ENCODE results near the gene DOCK3.
"Not testable (repeated sequence)": the region's sequence is repeated elsewhere in the genome, so short reads cannot be mapped to it uniquely, and the experiment has no call there.

The DOCK3 gene

DNA sequence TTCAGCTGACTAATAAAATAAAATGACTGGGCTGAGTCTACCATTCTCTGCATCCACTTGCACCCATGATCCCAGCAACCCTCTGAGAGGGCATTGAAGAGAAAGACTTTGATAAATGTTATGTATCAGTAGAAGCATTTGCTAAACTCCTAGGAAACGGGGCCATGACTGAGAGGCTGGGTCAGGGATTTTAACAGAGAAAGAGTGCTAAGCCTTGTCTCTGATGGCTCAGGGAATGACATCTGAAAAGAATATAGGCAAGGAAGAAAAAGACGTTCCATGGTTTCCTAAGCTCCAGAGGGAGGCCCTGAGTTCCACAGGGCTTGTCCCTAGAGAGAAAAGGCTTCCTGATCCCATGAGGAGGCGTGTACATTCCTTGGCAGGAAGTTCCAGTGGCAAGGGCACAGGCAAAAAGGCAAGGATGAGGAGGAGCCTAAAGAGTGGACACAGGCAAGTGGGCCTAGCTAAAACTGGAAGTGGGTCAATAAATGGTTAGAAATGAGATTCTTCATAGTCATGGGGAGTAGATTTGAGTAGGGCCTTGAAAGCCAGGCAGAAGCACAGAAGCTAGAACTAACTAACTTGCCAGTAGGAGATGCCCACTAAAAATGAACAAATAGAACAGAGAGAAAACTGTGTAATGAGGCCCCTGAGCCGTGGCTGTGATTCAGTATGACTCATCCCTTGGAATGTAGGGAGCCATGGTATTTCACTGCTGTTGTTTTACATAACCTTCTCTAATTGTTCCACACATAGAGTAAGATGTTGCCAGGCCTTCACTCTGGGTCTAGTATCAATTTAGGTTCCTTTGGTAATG is 665.5 kb downstream of the DOCK3 start:
- DNase-seq, result no peak

DNA sequence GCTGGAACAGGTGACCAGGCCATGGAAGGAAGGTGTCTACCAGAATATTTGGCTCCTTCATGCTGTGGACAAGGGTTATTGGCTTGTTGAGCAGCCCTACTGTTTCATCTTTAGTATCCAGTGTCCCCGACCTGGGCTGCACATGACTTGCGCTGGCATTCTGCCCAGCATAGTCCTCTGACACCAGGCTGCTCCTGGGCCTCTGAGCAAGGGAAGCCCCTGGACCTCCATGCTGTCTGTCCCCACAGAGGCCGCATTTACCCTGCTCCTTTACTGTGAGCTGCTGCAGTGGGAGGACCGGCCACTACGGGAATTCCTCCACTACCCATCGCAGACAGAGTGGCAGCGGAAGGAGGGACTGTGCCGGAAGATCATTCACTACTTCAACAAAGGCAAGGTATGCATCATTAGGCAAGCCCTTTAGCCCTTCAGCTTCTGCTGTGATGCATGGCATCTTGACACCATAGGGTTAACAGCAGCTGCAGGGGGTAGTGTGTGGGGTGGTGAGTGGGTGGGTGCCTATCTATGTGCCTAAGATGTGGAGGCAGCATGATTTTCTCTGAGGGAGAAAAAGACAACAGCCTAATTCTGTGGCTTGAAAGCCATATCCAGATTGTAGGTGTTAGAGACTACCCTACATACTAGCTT is 666.4 kb downstream of the DOCK3 start:
- no peak for DNase-seq

DNA sequence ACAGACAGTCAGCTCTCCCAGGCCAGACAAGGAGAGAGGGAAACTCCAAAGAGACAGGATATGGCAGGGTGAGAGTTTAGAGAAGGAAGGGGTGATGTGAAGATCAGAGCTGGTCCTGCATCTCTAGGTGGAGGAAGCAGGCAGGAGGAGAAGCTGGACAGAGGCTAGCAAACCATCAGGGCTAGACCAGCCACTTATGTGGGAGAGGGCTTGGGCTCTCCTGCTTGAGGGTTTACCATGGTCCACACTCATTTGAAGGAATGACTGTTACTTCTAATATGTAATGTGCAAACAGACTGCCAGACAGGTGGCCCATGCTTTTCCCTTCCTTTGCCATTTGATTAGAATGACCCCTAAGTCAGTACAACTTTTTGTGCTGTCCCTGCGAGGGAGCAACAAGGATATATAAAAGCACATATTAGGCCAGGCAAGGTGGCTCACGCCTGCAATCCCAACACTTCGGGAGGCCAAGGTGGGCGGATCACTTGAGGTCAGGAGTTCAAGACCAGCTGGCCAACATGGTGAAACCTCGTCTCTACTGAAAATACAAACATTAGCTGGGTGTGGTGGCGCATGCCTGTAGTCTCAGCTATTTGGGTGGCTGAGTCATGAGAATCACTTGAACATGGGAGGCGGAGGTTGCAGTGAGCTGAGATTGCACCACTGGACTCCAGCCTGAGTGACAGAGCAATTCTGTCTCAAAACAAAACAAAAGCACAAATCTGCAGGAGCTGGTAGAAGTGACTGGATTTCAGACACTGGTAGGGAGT is 669.4 kb downstream of the DOCK3 start:
- no peak for DNase-seq

DNA sequence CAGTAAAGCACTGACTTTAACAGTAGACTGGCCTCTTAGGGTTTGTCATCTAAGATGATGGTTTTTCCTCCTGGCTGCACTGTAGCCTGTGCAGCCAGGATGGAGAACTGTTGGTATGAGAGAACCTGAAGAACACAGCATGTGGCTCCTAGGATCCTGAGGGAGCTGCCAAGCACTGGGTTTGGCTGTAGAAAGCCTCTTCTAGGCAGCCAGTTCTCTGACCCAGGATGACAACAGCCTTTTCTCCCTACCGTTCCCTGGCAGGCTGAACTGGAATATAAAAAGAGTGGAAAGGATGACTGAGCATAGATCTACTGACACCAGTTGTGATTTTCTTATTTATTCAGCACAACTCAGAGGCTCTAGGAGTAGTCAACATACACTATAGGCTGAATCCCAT is 676.0 kb downstream of the DOCK3 start:
- no peak for DNase-seq

DNA sequence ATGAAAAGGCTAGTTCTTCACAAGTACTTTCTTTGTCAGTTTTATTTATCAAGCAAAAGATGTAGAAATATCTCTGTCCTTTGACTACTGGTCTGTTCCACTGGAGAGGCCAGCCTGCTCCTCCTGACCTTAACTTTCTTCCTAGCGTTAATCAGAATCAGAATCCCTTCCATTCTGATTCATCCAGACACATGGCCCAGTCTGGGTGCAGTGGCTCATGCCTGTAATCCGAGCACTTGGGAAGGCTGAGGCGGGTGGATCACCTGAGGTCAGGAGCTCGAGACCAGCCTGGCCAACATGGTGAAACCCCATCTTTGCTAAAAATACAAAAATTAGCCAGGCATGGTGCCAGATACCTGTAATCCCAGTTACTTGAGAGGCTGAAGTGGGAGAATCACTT is 678.4 kb downstream of the DOCK3 start:
- DNase-seq, result no peak

DNA sequence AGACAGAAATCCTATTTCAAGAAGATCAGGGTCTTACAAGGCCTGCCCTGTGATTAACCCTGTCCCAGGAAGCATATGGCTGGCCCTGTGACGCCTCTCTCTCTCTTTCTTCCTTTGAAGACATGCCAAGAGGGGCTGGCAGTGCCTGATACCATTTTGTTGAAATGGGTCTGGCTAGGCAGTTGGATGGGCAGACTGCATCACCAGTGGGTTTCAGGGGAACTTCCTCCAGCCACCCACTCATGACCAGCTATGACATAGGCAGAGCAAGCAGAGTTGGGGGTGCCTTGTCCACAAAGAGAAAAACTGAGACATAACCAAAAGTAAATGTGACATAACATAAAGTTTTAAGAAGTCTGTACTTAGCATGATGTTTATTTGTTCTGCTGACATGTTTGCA is 679.0 kb downstream of the DOCK3 start:
- no peak for DNase-seq

DNA sequence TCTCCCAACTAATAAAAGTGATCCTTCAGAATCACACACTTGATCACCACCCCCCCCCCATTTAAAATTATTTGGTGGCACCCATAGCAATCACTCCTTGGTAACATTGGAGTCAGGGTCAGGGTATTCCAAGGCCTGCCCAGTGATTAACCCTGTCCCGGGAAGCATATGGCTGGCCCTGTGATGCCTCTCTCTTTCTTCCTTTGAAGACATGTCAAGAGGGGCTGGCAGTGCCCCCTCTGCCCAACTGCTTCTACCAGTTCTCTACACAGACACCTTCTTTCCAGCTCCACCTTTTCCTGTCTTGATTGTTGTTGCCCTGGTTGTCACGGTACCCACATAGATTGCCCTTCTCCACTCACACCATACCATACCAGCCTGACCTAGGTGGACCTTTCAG is 679.4 kb downstream of the DOCK3 start:
- no peak for DNase-seq

DNA sequence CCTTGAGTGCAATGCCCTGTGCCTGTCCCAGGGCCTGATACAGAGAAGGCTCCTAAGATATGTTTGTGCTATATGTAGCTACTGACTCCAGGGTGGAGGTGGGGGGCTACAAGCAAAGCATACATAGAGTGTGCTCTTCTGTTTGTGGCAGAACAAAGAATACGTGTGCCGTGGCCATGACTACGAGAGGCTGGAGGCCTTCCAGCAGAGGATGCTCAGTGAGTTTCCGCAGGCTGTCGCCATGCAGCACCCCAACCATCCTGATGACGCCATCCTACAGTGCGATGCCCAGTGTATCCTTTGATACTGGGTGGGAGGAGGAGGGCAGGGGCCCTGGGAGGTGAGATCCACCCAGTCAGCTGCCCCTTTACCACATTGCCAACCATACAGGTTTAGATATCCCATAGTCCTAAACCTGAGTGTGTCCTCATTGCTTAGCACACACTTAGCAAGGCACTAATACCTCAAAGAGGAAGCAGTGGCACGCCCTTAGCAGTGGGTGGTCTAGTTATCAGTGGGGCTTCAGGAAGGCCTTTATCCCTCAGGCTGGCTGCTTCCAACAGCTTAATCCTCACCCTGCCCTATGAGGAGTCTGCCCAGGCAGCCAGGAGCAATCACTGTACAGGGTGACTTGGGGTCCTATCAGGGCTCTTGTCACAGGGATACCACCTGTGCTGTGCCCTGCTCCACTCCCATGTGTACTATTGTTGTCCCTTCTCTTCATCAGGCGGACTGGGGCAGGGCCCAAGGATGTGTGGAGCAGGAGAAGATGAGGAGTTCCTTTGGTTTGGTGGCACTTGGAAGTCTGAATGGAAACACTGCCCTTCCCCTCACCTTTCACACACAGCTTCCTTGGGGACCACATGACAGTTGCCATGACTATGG is 680.2 kb downstream of the DOCK3 start:
- no peak for DNase-seq

DNA sequence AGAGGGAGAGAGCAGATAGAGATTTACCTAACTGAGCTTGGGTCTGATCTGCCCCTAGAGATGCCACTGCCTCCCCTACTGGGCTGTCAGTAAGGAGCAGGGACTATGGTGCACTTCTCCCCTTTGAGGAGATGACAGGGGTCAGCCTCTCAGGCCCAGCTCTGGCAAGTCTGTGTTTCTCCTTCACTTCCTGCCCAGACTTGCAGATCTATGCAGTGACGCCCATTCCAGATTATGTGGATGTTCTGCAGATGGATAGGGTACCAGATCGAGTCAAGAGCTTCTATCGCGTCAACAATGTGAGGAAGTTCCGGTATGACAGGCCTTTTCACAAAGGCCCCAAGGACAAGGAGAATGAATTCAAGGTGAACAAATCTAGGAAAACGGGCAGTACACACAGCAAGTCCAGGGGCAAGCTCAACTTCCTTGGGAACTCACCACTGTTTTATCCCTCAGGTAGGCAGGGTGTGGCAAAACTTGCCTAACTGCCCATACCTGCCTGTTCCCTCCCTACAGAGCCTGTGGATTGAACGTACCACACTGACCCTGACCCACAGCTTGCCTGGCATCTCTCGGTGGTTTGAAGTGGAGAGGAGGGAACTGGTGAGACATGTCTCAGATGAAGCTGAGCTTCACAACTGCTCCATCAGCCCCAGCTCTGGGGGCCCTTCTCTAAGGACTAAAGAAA is 681.3 kb downstream of the DOCK3 start:
- DNase-seq, result no peak

DNA sequence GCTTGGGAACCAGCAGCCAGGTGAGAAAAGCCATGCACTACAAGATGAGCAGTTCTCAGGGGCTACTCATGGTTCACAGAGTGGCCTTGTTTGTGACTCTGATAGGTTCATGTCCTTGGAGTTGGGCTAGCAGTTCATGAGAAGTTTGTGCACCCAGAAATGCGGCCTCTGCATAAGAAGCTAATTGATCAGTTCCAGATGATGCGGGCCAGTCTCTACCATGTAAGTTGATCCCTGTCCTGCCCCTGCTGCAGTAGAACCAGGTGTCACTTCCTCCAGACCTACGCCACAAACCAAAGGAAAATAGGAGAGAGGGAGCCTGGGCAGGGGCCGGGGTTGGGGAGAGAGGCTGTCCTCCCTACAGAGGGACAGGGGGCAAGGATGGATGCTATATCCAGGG is 683.1 kb downstream of the DOCK3 start:
- DNase-seq, result no peak

DNA sequence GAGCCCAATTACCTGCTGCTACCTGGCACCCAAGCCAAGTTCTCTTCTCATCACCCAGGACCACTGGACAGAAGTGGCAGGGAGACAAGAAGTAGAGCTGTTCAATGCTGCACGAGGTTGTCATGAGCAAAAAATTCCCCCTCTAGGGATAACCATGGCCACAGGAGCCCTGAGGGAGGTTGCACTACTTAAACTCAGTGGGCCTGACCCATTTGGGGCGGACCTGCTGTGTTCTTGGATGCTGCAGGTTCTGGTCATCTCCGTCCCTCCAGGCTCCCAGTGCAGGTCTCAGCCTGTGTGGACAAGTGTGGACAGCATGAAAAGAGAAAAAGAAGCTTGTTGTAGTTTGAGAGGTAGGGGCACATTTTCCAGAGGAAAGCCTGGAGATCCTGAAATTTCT is 684.3 kb downstream of the DOCK3 start:
- no peak for DNase-seq

DNA sequence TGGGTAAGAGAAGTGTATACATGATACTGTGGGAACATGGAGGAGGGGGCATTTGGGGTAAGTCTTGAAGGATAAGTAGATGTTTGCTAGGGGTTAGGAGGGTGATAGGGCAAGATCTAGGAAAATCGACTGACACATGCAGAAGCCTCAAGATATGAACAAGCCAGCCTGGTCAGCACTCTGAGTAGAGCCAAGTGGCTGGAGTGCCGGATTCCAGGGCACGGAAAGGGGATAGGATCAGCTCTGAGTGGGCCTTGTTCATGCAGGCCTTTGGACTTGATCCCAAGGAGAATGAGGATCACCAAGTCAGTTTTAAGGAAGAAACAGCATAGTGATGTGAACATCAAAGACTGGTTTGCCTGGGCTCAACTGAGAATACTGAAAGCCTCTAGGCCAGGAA is 686.1 kb downstream of the DOCK3 start:
- no peak for DNase-seq

DNA sequence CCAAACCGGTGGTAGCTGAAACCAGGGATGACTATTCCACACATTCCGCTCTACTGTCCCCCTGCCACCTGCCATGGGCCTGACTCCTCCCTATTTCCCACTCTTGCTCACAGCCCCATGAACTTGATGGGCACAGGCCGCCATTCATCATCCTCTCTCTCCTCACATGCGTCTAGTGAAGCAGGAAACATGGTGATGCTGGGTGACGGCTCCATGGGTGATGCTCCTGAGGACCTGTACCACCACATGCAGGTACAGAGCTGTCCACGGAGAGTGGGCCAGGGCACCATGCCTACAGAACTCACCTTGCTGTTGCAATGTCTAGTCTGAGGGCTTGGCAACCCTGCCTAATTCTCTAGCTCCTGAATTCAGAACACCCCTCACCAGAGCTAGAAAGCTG is 687.0 kb downstream of the DOCK3 start:
- DNase-seq, result no peak

DNA sequence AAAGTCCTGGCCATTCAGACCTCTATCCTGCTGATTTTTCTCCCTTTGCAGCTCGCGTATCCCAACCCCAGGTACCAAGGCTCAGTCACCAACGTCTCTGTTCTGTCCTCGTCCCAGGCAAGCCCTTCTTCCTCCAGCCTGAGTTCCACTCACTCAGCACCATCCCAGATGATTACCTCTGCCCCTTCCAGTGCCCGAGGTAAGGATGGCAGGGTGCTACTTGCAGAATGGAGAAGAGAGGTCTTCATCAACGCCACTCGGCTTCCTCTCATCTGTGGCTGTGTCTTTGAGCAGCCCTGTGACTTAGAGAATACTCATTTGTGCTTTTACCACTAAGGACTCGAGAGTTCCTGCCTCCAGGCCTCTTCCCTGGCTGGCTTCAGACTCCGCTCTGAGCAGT is 687.7 kb downstream of the DOCK3 start:
- DNase-seq, result no peak

DNA sequence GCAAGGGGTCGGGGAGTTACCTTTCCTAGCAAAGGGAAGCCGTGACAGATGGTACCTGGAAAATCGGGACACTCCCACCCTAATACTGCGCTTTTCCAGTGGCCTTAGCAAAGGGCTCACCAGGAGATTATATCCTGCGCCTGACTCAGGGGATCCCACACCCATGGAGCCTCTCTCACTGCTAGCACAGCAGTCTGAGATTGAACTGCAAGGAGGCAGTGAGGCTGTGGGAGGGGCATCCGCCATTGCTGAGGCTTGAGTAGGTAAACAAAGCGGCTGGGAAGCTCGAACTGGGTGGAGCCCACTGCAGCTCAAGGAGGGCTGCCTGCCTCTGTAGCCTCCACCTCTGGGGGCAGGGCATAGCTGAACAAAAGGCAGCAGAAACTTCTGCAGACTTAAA is 693.5 kb downstream of the DOCK3 start:
- DNase-seq, result not testable (repeated sequence)

DNA sequence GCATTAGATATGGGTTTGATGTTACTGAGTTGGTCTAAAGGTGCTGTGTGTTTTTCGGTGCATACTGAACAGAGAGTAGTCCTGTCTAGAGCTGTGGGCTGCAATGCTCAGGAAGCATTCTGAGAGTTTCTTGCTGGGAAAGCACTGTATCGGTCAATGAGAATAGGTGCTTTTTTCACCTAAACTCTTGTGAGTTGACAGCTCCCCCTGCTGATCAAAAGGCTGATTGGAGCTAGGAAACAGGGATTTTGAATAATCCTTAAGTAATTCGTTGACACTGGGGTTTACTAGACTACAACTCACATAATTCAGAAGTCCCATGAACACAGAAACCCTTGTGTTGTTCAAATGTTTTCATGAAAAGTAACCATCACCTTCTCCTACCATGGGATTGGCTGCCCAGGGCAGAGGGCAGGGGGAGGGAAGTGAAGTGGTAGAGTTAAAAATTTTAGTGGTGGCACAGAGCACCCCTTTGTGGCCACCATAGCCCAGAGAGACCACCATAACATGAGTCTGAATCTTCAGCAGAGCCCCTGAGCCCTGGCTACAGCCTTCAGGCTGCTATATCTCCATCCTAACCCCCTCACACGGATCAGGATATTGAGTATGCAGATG is 697.3 kb downstream of the DOCK3 start:
- peak; percentile 59 for DNase-seq

DNA sequence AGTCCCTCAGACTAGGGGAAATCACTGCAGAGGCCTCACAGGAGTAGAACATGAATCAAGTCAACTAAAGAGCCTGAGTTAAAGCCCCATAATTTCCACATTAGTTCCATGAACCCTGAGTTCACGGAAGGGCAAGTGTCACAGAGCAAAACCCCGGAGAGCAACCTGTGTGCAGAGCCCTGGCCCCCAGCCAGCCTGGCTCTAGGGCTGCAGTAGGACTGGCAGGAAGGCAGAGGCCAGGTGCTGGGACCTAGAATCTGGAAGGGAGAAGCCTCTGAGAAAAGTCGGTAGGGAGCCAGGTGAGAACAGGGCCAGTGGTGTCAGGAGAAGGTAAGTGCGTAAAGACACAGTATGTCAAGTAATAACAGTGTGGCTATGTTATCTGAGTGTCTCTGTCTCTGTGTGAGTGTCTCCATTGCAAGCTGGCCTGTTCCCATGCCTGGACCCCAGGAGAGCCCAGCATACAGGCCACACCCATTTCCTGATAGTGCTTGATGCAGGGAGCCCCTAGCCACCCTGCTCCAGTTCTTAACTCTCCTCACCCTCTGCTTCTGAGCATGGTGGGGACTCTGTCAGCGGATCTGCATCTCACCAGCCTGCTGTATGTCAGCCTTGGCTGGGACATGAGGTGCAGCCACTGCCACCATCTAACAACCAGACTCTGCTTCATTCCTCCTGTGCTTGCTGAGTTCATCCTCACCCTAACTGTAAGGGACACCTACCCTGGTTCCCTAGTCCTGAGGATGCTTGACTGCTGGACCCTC is 699.1 kb downstream of the DOCK3 start:
- DNase-seq, result no peak

DNA sequence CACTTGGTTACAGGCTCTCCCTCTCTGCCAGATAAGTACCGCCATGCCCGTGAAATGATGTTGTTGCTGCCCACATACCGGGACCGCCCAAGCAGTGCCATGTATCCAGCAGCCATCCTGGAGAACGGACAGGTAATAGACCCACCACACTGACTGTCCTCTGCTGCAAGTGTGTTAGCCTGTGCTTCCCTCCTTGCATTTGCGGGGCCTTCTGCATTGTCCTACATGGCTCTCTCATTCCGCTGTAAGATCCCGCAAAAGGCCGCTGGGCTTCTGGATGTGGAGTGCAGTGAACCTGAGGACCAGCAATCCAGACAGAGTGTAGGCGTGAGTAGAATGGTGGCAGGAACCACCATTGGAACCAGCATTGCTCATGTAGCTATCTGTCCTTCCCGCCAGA is 699.7 kb downstream of the DOCK3 start:
- no peak for DNase-seq

DNA sequence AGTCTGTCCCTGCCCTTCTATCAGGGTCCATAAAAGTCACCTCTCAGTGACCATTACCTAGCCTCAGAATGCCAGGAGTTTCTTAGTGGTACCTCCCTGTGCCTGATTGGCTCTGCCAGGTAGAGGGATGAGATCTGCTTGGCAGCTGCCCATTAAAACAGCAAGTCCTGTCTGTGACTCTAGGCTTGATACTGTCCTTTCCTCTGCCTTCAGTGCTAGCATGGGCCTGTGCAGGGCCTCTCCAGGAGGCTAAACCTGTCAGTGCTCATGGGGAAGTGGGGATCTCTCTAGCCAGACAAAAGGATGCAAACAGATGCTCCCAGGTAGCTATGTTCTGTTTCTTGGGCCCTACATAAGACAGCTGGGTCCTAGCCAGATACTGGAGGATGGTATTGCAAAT is 700.4 kb downstream of the DOCK3 start:
- no peak for DNase-seq

DNA sequence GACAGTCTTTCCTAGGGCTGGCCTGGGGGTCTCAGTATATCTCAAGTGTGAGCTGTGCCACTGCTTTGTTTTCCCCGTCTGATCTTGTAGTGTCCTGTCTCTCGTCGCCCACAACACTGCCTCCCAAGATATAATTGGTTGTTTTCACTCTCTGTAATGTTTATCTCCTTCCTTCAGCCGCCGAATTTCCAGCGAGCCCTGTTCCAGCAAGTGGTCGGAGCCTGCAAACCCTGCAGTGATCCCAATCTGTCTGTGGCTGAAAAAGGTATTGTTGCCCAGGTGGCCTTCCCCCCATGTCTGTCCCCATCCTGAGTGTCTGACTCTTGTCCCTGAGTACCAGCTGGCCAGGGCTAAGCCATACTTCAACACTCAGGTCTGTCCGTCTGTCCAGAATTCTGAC is 700.8 kb downstream of the DOCK3 start:
- no peak for DNase-seq

DNA sequence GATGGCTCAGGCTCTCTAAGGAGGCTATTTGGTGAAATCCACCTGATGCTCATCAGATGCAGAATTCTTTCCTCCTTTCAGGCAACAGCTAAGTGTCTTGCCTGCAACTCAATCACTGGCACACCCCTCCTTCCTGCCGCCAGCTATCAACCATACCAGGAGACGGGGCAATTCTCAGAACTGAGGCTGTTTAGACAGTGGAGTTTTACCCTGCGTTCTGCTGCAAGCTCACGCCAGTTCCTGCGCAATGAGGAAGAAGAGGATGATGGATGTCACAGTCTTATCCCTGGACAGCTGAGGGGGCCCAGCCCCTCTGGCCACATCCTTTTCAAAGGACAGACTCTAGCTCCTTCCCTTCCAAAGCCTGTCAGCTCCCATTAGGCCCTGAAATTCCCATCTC is 703.3 kb downstream of the DOCK3 start:
- DNase-seq, result no peak

Measured in activated CD4-positive, alpha-beta T cell treated with anti-CD3 and anti-CD28 coated beads, Interleukin-2, amount 50 U/mL, for 16 hours (primary cell).